HepG2 (cell line): ENCODE results near the gene FN1. TPM values are rescaled to one million over a fixed set of nuclear protein-coding genes. Genes with fewer than 3 reads are reported as not detected.

ENCODE experiments used
- HIVEP1 ChIP-seq: sonication (generic); formaldehyde crosslinking; IDR thresholded peaks from 2 replicates; pipeline ENCODE4 v1.4.0; 2020; ENCODE audit warnings: mild to moderate bottlenecking, missing genetic modification reagents
- HOXA7 ChIP-seq: sonication (generic); formaldehyde crosslinking; IDR thresholded peaks from 2 replicates; pipeline ENCODE4 v1.8.1; 2022; ENCODE audit warnings: mild to moderate bottlenecking, missing genetic modification reagents, moderate library complexity
- MIXL1 ChIP-seq: IDR thresholded peaks from 2 replicates; pipeline ENCODE4 v1.6.1; 2016
- RORA ChIP-seq: sonication (generic); formaldehyde crosslinking; IDR thresholded peaks from 2 replicates; pipeline ENCODE4 v1.5.0; 2020; ENCODE audit warnings: mild to moderate bottlenecking, missing genetic modification reagents, moderate library complexity
- SALL2 ChIP-seq: sonication (generic); formaldehyde crosslinking; IDR thresholded peaks from 2 replicates; pipeline ENCODE4 v1.8.1; 2023; ENCODE audit warnings: mild to moderate bottlenecking, missing genetic modification reagents, inconsistent platforms
- SCMH1 ChIP-seq: sonication (generic); formaldehyde crosslinking; IDR thresholded peaks from 2 replicates; pipeline ENCODE4 v1.9.0; 2021; ENCODE audit warnings: missing genetic modification reagents, mild to moderate bottlenecking, borderline replicate concordance
- SIX1 ChIP-seq: sonication (generic); formaldehyde crosslinking; IDR thresholded peaks from 2 replicates; pipeline ENCODE4 v1.4.0; 2020; ENCODE audit warnings: missing genetic modification reagents, borderline replicate concordance
- SRY ChIP-seq: sonication (generic); formaldehyde crosslinking; IDR thresholded peaks from 2 replicates; pipeline ENCODE4 v1.8.0; 2022; ENCODE audit warnings: mild to moderate bottlenecking, missing genetic modification reagents
- ZFP1 ChIP-seq: IDR thresholded peaks from 2 replicates; pipeline ENCODE4 v1.6.1; 2016
- ZFP36 ChIP-seq: fragments of 150-350 bp; IDR thresholded peaks from 2 replicates; pipeline ENCODE4 v1.6.1; 2018; ENCODE audit warnings: borderline replicate concordance, low read length, low read depth; ENCODE audit not compliant: partially characterized antibody
- ZNF773 ChIP-seq: sonication (generic); formaldehyde crosslinking; IDR thresholded peaks from 2 replicates; pipeline ENCODE4 v1.4.0; 2020; ENCODE audit warnings: missing genetic modification reagents, borderline replicate concordance
- ZNF850 ChIP-seq: sonication (generic); formaldehyde crosslinking; conservative IDR thresholded peaks from 2 replicates; pipeline ENCODE4 v1.9.0; 2021; ENCODE audit warnings: mild to moderate bottlenecking, missing genetic modification reagents
- ZSCAN21 ChIP-seq: sonication (generic); formaldehyde crosslinking; IDR thresholded peaks from 2 replicates; pipeline ENCODE4 v1.8.0; 2022; ENCODE audit warnings: mild to moderate bottlenecking, missing genetic modification reagents, moderate library complexity, borderline replicate concordance
- polyA plus RNA-seq, 8 experiments: library from polyadenylated mRNA; depleted of rRNA in 3 of 8; stranded (reverse) in 7 of 8; unstranded in 1 of 8; fragments of >200 nt; fragmentation: Illumina TruSeq in 4 of 8; extraction: Trizol in 4 of 8; gene quantifications; 2 replicates each; pipeline versions ENCODE4 v1.2.1 to v1.2.3, GENCODE V29; 2011 to 2016; ENCODE audit warnings: low read depth in 4 of 8, missing spikeins in 1 of 8, mixed read lengths in 1 of 8; ENCODE audit not compliant: insufficient read depth in 1 of 8
- total RNA-seq, 5 experiments: library from RNA; depleted of rRNA; stranded (reverse); fragments of >200 nt; fragmentation: Illumina TruSeq; extraction: Trizol; gene quantifications; 2 replicates each; pipeline ENCODE4 v1.2.3, GENCODE V29; 2016; ENCODE audit warnings: low read depth in 1 of 5
- TF ChIP-seq, protein P1 (sequence below): IDR thresholded peaks from 2 replicates; pipeline ENCODE4 v1.4.0; 2020; ENCODE audit warnings: mild to moderate bottlenecking, missing genetic modification reagents
- TF ChIP-seq, protein P2 (sequence below): sonication (generic); formaldehyde crosslinking; conservative IDR thresholded peaks from 2 replicates; pipeline ENCODE4 v1.5.0; 2020; ENCODE audit warnings: missing genetic modification reagents
- TF ChIP-seq, protein P3 (sequence below): sonication (generic); formaldehyde crosslinking; IDR thresholded peaks from 2 replicates; pipeline ENCODE4 v1.8.1; 2023; ENCODE audit warnings: mild to moderate bottlenecking, missing genetic modification reagents
- TF ChIP-seq, protein P4 (sequence below): sonication (generic); formaldehyde crosslinking; IDR thresholded peaks from 2 replicates; pipeline ENCODE4 v1.5.0; 2020; ENCODE audit warnings: missing genetic modification reagents, mild to moderate bottlenecking, borderline replicate concordance
- TF ChIP-seq, protein P5 (sequence below): sonication (generic); formaldehyde crosslinking; IDR thresholded peaks from 2 replicates; pipeline ENCODE4 v1.8.0; 2022; ENCODE audit warnings: mild to moderate bottlenecking, missing genetic modification reagents

FN1 gene
- total and polyA plus RNA-seq, 2 of the 13 experiments (the other 11 are each of a cell fraction or from before 2014, with no cell fraction given), result 1,847 to 6,471 TPM

DNA sequence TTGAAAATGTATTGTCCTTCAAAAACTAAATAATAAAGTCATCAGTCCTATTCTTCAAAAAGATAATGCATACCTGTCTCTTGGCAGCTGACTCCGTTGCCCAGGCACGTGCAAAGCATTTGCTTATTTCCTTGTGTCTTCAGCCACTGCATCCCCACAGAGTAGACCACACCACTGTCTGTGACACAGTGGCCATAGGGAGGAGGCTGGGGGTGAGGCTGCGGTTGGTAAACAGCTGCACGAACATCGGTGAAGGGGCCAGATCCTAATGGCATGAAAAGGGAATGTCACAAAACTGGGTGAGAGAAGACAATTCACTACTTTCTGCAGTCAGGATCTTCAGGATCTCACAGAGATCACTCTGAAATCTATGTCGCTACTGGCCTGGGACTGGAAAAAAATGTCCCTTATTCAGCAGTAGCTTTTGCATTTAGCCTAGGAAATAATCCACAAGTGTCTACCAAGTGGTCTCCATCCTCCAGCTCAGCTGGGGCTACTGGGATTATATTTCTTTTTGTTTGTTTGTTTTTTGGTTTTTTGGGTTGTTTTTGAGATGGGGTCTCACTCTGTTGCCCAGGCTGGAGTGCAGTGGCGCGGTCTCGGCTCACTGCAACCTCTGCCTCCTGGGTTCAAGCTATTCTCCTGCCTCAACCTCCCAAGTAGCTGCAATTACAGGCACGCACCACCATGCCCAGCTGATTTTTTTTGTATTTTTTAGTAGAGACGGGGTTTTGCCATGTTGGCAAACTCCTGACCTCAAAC is 10.7 kb downstream of the FN1 start (continued):
- TF ChIP-seq, protein P1, sequence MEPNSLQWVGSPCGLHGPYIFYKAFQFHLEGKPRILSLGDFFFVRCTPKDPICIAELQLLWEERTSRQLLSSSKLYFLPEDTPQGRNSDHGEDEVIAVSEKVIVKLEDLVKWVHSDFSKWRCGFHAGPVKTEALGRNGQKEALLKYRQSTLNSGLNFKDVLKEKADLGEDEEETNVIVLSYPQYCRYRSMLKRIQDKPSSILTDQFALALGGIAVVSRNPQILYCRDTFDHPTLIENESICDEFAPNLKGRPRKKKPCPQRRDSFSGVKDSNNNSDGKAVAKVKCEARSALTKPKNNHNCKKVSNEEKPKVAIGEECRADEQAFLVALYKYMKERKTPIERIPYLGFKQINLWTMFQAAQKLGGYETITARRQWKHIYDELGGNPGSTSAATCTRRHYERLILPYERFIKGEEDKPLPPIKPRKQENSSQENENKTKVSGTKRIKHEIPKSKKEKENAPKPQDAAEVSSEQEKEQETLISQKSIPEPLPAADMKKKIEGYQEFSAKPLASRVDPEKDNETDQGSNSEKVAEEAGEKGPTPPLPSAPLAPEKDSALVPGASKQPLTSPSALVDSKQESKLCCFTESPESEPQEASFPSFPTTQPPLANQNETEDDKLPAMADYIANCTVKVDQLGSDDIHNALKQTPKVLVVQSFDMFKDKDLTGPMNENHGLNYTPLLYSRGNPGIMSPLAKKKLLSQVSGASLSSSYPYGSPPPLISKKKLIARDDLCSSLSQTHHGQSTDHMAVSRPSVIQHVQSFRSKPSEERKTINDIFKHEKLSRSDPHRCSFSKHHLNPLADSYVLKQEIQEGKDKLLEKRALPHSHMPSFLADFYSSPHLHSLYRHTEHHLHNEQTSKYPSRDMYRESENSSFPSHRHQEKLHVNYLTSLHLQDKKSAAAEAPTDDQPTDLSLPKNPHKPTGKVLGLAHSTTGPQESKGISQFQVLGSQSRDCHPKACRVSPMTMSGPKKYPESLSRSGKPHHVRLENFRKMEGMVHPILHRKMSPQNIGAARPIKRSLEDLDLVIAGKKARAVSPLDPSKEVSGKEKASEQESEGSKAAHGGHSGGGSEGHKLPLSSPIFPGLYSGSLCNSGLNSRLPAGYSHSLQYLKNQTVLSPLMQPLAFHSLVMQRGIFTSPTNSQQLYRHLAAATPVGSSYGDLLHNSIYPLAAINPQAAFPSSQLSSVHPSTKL (CRISPR knock-in tag), result peak; percentile 7; the same call in 1 of the 2 replicates
- TF ChIP-seq ZFP36, result no peak
- TF ChIP-seq, protein P2, sequence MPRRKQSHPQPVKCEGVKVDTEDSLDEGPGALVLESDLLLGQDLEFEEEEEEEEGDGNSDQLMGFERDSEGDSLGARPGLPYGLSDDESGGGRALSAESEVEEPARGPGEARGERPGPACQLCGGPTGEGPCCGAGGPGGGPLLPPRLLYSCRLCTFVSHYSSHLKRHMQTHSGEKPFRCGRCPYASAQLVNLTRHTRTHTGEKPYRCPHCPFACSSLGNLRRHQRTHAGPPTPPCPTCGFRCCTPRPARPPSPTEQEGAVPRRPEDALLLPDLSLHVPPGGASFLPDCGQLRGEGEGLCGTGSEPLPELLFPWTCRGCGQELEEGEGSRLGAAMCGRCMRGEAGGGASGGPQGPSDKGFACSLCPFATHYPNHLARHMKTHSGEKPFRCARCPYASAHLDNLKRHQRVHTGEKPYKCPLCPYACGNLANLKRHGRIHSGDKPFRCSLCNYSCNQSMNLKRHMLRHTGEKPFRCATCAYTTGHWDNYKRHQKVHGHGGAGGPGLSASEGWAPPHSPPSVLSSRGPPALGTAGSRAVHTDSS, result no peak
- no peak for TF ChIP-seq RORA (CRISPR knock-in tag)
- no peak for TF ChIP-seq ZNF773 (CRISPR knock-in tag)
- TF ChIP-seq ZNF850 (CRISPR knock-in tag), result no peak
- no peak for TF ChIP-seq SALL2 (CRISPR knock-in tag)
- 0 out of 2 replicates have a peak, but pooled peaks have one; percentile 0 for TF ChIP-seq ZFP1 (CRISPR knock-in tag)
- no peak for TF ChIP-seq HIVEP1 (CRISPR knock-in tag)
- TF ChIP-seq SCMH1, result no peak
- TF ChIP-seq HOXA7 (CRISPR knock-in tag), result no peak
- TF ChIP-seq ZSCAN21 (CRISPR knock-in tag), result no peak; the same call in 1 of the 2 replicates
- TF ChIP-seq SIX1 (CRISPR knock-in tag), result no peak; the same call in 1 of the 2 replicates
- TF ChIP-seq, protein P3, sequence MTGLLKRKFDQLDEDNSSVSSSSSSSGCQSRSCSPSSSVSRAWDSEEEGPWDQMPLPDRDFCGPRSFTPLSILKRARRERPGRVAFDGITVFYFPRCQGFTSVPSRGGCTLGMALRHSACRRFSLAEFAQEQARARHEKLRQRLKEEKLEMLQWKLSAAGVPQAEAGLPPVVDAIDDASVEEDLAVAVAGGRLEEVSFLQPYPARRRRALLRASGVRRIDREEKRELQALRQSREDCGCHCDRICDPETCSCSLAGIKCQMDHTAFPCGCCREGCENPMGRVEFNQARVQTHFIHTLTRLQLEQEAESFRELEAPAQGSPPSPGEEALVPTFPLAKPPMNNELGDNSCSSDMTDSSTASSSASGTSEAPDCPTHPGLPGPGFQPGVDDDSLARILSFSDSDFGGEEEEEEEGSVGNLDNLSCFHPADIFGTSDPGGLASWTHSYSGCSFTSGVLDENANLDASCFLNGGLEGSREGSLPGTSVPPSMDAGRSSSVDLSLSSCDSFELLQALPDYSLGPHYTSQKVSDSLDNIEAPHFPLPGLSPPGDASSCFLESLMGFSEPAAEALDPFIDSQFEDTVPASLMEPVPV, result no peak
- TF ChIP-seq, protein P4, sequence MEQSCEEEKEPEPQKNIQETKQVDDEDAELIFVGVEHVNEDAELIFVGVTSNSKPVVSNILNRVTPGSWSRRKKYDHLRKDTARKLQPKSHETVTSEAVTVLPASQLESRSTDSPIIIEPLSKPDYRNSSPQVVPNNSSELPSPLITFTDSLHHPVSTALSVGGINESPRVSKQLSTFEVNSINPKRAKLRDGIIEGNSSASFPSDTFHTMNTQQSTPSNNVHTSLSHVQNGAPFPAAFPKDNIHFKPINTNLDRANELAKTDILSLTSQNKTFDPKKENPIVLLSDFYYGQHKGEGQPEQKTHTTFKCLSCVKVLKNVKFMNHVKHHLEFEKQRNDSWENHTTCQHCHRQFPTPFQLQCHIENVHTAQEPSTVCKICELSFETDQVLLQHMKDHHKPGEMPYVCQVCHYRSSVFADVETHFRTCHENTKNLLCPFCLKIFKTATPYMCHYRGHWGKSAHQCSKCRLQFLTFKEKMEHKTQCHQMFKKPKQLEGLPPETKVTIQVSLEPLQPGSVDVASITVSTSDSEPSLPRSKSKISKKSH (CRISPR knock-in tag), result no peak
- TF ChIP-seq SRY (CRISPR knock-in tag), result no peak; the same call in 1 of the 2 replicates
- TF ChIP-seq MIXL1 (CRISPR knock-in tag), result 0 out of 2 replicates have a peak, but pooled peaks have one; percentile 30
- TF ChIP-seq, protein P5, sequence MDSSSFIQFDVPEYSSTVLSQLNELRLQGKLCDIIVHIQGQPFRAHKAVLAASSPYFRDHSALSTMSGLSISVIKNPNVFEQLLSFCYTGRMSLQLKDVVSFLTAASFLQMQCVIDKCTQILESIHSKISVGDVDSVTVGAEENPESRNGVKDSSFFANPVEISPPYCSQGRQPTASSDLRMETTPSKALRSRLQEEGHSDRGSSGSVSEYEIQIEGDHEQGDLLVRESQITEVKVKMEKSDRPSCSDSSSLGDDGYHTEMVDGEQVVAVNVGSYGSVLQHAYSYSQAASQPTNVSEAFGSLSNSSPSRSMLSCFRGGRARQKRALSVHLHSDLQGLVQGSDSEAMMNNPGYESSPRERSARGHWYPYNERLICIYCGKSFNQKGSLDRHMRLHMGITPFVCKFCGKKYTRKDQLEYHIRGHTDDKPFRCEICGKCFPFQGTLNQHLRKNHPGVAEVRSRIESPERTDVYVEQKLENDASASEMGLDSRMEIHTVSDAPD, result no peak
